Panc1 (cell line): Measurements from ENCODE around the gene HNRNPC.

Source experiments
- POLR2AphosphoS5 ChIP-seq: IDR thresholded peaks from 2 replicates; pipeline ENCODE4 v1.6.1; 2012; ENCODE audit warnings: mild to moderate bottlenecking, low read depth, low read length, moderate library complexity
- TF ChIP-seq, protein P1 (sequence below): fragments of 450-650 bp; IDR thresholded peaks from 2 replicates; pipeline ENCODE4 v1.5.1; 2017; ENCODE audit warnings: mild to moderate bottlenecking
- TF ChIP-seq, protein P2 (sequence below), 2 experiments: IDR thresholded peaks; 2 replicates each; pipeline ENCODE4 v1.6.1; 2011 to 2012; ENCODE audit warnings: low read depth in 2 of 2, control low read depth in 1 of 2, low read length in 1 of 2, mild to moderate bottlenecking in 1 of 2, moderate library complexity in 1 of 2; ENCODE audit not compliant: insufficient read depth in 1 of 2

DNA sequence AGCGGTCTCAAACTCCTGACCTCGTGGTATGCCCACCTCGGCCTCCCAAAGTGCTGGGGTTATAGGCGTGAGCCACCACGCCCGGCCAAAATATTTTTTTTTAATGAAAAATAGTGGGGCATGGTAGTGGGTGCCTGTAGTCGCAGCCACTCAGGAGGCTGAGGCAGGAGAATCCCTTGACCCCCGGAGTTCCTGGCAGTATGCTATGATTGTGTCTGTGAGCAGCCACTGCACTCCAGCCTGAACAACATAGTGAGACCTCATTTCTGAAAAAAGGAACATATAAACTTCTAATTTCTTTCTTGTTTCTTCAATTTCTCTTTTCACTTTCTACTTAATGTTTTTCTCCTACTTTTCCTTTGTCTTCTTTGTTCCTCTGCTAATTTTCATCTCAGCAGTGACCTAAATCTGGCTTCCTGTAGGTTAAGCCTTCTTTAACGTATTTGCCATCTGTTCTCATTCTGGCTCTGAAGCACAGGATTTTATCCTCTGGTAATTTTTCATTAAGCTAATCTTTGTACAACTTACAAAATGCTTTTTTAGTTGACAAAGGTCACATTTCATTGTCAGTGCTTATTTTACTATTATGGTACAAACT is 6.1 kb upstream of the HNRNPC start:
- TF ChIP-seq, protein P1, sequence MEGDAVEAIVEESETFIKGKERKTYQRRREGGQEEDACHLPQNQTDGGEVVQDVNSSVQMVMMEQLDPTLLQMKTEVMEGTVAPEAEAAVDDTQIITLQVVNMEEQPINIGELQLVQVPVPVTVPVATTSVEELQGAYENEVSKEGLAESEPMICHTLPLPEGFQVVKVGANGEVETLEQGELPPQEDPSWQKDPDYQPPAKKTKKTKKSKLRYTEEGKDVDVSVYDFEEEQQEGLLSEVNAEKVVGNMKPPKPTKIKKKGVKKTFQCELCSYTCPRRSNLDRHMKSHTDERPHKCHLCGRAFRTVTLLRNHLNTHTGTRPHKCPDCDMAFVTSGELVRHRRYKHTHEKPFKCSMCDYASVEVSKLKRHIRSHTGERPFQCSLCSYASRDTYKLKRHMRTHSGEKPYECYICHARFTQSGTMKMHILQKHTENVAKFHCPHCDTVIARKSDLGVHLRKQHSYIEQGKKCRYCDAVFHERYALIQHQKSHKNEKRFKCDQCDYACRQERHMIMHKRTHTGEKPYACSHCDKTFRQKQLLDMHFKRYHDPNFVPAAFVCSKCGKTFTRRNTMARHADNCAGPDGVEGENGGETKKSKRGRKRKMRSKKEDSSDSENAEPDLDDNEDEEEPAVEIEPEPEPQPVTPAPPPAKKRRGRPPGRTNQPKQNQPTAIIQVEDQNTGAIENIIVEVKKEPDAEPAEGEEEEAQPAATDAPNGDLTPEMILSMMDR, result no peak
- TF ChIP-seq, protein P2, sequence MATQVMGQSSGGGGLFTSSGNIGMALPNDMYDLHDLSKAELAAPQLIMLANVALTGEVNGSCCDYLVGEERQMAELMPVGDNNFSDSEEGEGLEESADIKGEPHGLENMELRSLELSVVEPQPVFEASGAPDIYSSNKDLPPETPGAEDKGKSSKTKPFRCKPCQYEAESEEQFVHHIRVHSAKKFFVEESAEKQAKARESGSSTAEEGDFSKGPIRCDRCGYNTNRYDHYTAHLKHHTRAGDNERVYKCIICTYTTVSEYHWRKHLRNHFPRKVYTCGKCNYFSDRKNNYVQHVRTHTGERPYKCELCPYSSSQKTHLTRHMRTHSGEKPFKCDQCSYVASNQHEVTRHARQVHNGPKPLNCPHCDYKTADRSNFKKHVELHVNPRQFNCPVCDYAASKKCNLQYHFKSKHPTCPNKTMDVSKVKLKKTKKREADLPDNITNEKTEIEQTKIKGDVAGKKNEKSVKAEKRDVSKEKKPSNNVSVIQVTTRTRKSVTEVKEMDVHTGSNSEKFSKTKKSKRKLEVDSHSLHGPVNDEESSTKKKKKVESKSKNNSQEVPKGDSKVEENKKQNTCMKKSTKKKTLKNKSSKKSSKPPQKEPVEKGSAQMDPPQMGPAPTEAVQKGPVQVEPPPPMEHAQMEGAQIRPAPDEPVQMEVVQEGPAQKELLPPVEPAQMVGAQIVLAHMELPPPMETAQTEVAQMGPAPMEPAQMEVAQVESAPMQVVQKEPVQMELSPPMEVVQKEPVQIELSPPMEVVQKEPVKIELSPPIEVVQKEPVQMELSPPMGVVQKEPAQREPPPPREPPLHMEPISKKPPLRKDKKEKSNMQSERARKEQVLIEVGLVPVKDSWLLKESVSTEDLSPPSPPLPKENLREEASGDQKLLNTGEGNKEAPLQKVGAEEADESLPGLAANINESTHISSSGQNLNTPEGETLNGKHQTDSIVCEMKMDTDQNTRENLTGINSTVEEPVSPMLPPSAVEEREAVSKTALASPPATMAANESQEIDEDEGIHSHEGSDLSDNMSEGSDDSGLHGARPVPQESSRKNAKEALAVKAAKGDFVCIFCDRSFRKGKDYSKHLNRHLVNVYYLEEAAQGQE (IDR thresholded peaks at IDR 0.05; ENCODE audit: insufficient read depth in 1 of 2, low read depth in 2 of 2, low read length in 1 of 2), result no peak
- no peak for TF ChIP-seq POLR2AphosphoS5
